Measurements from ENCODE around the gene AQP7. TPM values are rescaled to one million over a fixed set of nuclear protein-coding genes. Genes with fewer than 3 reads are reported as not detected.
A peak's percentile ranks its signal among the peaks of the same experiment; 100 is the strongest.
"Not testable (repeated sequence)": the region's sequence is repeated elsewhere in the genome, so short reads cannot be mapped to it uniquely, and the experiment has no call there.

The AQP7 gene
- total RNA-seq, 1 experiment from 2014 or later, result 0.35 TPM

DNA sequence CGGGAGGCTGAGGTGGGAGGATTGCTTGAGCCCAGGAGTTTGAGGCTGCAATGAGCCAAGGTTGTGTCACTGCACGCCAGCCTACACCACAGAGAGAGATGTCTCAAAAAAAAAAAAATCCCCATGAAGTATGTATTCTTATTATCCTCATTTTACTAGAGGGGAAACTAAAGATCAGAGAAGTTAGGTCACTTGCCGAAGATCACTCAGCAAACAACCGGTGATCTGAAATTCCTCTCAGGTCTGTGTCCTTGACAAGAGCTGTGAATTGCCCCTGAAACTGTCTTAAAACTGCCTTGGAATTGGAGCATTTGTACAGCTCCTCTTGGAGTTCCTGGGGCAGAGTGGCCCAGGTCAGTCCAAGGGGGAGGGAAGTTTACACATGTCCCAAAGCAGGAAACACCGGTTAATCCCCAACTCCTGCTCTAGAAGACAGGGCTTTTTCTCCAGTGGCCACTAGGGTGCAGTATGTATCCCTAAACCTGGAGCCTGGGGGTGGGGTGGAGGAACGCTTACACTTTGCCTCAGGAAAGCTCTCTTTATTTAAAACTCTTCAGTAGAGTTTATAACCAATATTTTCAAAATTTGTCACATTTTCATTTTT, 27.6 kb downstream of the AQP7 start:
- peak; percentile 75 for DNase-seq
- H3K27me3 Mint-ChIP-seq (ENCODE audit: unreplicated experiment), result no peaks in the 10 kb centered on the region
- CTCF ChIA-PET, result interaction anchor here (0.7 to 3.7 kb wide), 8 partner anchors 10 to 92 kb away, joined by 3 to 27 read pairs (median 4); partner anchors contain the start of gene AQP3
- no peak overlapping the region for H3K4me3 Mint-ChIP-seq (ENCODE audit: low read depth, unreplicated experiment)
- no peaks in the 10 kb centered on the region for H3K4me1 Mint-ChIP-seq (ENCODE audit: low read depth, unreplicated experiment)
- no peaks in the 10 kb centered on the region for H3K9me3 Mint-ChIP-seq (ENCODE audit: low read depth, unreplicated experiment)
- H3K36me3 Mint-ChIP-seq (ENCODE audit: insufficient read depth, unreplicated experiment), result peaks cover 11% of the 10 kb centered on the region
- intact Hi-C loops (cut with micrococcal nuclease; ENCODE audit: unreplicated experiment), result loop anchor here (1.0 kb wide), 1 partner anchor 93 kb away; no protein-coding TSS in a partner anchor
- H3K27ac Mint-ChIP-seq (ENCODE audit: unreplicated experiment), result no peak overlapping the region
- TF ChIP-seq, protein P1, sequence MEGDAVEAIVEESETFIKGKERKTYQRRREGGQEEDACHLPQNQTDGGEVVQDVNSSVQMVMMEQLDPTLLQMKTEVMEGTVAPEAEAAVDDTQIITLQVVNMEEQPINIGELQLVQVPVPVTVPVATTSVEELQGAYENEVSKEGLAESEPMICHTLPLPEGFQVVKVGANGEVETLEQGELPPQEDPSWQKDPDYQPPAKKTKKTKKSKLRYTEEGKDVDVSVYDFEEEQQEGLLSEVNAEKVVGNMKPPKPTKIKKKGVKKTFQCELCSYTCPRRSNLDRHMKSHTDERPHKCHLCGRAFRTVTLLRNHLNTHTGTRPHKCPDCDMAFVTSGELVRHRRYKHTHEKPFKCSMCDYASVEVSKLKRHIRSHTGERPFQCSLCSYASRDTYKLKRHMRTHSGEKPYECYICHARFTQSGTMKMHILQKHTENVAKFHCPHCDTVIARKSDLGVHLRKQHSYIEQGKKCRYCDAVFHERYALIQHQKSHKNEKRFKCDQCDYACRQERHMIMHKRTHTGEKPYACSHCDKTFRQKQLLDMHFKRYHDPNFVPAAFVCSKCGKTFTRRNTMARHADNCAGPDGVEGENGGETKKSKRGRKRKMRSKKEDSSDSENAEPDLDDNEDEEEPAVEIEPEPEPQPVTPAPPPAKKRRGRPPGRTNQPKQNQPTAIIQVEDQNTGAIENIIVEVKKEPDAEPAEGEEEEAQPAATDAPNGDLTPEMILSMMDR (IDR thresholded peaks at IDR 0.05; ENCODE audit: unreplicated experiment), result peak; percentile 64
- no TSS peak for BruUV-seq (replicated peaks)

DNA sequence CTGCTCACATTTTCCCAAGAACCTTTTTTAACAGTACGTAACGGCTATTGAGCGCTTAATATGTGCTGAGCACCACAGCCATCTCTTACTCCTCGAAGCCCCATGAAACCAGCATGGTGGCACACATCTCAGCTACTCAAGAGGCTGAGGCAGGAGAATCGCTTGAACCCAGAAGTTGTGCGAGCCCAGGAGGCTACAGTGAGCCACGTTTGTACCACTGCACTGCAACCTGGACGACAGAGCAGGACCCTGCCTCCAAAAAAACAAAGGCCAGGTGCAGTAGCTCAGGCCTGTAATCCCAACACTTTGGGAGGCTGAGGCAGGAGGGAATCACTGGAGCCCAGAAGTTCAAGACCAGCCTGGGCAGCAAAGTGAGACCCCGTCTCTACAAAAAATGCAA, 28.2 kb downstream of the AQP7 start:
- Mint-ChIP-seq H3K9me3 (ENCODE audit: low read depth, unreplicated experiment) (no peaks in the 10 kb centered on the region), H3K27me3 (ENCODE audit: unreplicated experiment) (no peaks in the 10 kb centered on the region), H3K27ac (ENCODE audit: unreplicated experiment) (no peak overlapping the region), H3K36me3 (ENCODE audit: insufficient read depth, unreplicated experiment) (peaks cover 16% of the 10 kb centered on the region), H3K4me1 (ENCODE audit: low read depth, unreplicated experiment) (no peaks in the 10 kb centered on the region), H3K4me3 (ENCODE audit: low read depth, unreplicated experiment) (no peak overlapping the region)
- intact Hi-C loops (cut with micrococcal nuclease; ENCODE audit: unreplicated experiment), result no loop called here
- no TSS peak for BruUV-seq (replicated peaks)
- CTCF ChIA-PET, result interaction anchor here (0.7 to 3.7 kb wide), 5 partner anchors 10 to 92 kb away, joined by 3 to 27 read pairs (median 4); partner anchors contain the start of gene AQP3
- TF ChIP-seq, protein P1 (IDR thresholded peaks at IDR 0.05; ENCODE audit: unreplicated experiment), result no peak
- no peak for DNase-seq

DNA sequence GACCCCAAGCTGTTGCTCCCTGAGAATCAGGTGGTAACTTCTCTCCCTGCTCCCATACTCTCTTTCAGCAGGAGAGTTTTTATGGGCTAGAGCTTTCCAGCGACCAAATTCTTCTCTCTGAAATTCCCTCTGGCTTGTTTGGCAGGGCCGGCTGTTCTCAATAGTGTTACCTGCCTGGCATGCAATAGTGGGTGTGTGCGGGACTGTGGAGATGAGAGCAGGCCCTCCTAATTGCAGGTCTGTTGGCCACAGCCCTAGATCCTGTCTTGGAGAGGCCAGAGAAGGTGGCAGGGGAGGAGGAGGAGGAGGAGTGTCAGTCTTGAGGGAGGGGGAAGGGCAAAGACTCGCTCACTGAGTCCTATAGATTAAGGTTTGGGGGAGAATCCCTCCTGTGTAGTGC, 29.5 kb downstream of the AQP7 start:
- H3K4me1 Mint-ChIP-seq (ENCODE audit: low read depth, unreplicated experiment), result no peaks in the 10 kb centered on the region
- TF ChIP-seq, protein P1 (IDR thresholded peaks at IDR 0.05; ENCODE audit: unreplicated experiment), result no peak
- H3K27me3 Mint-ChIP-seq (ENCODE audit: unreplicated experiment), result no peaks in the 10 kb centered on the region
- DNase-seq, result no peak
- CTCF ChIA-PET, result interaction anchor here (0.6 kb wide), 1 partner anchor 114 kb away, joined by 3 read pairs; no protein-coding TSS in a partner anchor
- H3K4me3 Mint-ChIP-seq (ENCODE audit: low read depth, unreplicated experiment), result no peak overlapping the region
- H3K9me3 Mint-ChIP-seq (ENCODE audit: low read depth, unreplicated experiment), result no peaks in the 10 kb centered on the region
- H3K36me3 Mint-ChIP-seq (ENCODE audit: insufficient read depth, unreplicated experiment), result peaks cover 17% of the 10 kb centered on the region
- intact Hi-C loops (cut with micrococcal nuclease; ENCODE audit: unreplicated experiment), result no loop called here
- no TSS peak for BruUV-seq (replicated peaks)
- H3K27ac Mint-ChIP-seq (ENCODE audit: unreplicated experiment), result no peak overlapping the region

DNA sequence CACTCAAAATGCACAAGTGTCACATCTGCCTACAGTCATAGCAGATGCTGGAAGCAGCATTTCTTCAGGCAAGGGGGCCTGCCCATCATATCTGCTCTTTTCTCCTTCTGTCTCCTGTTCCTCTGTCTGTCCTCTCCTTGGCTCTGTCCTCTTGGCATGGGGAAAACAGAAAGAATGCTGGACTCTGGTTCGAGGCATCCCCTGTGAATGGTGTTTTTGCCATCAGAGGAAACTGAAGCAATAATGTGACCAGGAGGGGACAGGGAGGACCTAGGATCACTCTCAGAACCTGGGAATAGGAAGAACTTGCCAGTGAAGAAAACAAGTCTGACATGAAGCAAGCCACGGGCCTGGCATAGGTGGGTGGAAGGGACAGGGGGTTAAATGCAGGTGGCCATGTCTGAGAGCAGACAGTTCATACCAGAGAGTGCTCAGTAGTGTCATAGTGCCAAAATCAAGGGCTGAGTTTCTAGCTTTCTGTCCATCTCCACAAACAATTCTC, 35.3 kb downstream of the AQP7 start:
- Mint-ChIP-seq H3K27ac (ENCODE audit: unreplicated experiment) (no peak overlapping the region), H3K4me3 (ENCODE audit: low read depth, unreplicated experiment) (no peak overlapping the region), H3K36me3 (ENCODE audit: insufficient read depth, unreplicated experiment) (peaks cover 24% of the 10 kb centered on the region), H3K4me1 (ENCODE audit: low read depth, unreplicated experiment) (no peaks in the 10 kb centered on the region), H3K9me3 (ENCODE audit: low read depth, unreplicated experiment) (no peaks in the 10 kb centered on the region), H3K27me3 (ENCODE audit: unreplicated experiment) (no peaks in the 10 kb centered on the region)
- BruUV-seq (replicated peaks), result no TSS peak
- intact Hi-C loops (cut with micrococcal nuclease; ENCODE audit: unreplicated experiment), result no loop called here
- DNase-seq, result no peak
- TF ChIP-seq, protein P1 (IDR thresholded peaks at IDR 0.05; ENCODE audit: unreplicated experiment), result no peak
- CTCF ChIA-PET, result no interaction called here

DNA sequence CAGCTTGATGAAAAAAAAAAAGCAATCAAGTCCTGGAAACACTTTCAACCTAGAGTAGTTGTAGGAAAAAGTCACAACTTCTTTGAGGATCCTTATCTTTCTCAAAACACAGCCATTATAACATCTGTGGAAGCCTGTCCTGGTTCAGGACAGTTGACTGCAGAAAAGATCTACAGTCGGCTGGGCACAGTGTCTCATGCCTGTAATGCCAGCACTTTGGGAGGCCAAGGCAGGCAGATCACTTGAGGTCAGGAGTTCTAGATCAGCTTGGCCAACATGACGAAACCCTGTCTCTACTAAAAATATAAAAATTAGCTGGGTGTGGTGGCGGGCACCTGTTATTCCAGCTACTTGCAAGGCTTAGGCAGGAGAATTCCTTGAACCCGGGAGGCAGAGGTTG, 37.6 kb downstream of the AQP7 start:
- H3K27me3 Mint-ChIP-seq (ENCODE audit: unreplicated experiment); BruUV-seq (replicated peaks): not testable (repeated sequence)

More for the DNA sequence above, 37.6 kb downstream of the AQP7 start:
- H3K4me1 Mint-ChIP-seq (ENCODE audit: low read depth, unreplicated experiment); DNase-seq; CTCF ChIA-PET; H3K9me3 Mint-ChIP-seq (ENCODE audit: low read depth, unreplicated experiment); intact Hi-C loops (cut with micrococcal nuclease; ENCODE audit: unreplicated experiment); H3K4me3 Mint-ChIP-seq (ENCODE audit: low read depth, unreplicated experiment); H3K27ac Mint-ChIP-seq (ENCODE audit: unreplicated experiment): not testable (repeated sequence)
- H3K36me3 Mint-ChIP-seq (ENCODE audit: insufficient read depth, unreplicated experiment), result peaks cover 20% of the 10 kb centered on the region
